Lower leg skin (tissue), 3 donors: ENCODE results near the gene CADM1.

Source experiments
- CTCF ChIP-seq, 3 donors: fragments of 450-650 bp; IDR thresholded peaks; one replicate each; pipeline ENCODE4 v1.5.1; 2016; ENCODE audit warnings: antibody characterized with exemption in 3 of 3, mild to moderate bottlenecking in 3 of 3, moderate library complexity in 2 of 3
- POLR2A ChIP-seq, 2 donors: fragments of 450-650 bp; IDR thresholded peaks; one replicate each; pipeline ENCODE4 v1.6.1; 2016 to 2017; ENCODE audit warnings: antibody characterized with exemption in 2 of 2, mild to moderate bottlenecking in 1 of 2, moderate library complexity in 1 of 2

DNA sequence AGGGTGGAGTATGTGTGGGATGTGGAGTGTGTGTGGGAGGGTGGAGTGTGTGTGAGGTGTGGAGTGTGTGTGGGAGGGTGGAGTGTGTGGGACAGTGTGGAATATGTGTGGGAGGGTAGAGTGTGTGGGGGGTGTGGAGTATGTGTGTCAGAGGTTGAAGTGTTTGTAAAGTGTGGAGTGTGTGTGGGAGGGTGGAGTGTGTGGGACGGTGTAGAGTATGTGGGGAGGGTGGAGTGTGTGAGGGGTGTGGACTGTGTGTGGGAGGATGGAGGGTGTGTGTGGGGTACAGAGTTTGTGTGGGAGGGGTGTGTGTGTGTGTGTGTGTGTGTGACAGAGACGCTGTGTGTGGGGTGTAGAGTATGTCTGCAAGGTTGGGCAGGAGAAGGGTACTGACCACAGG lies 355.5 kb downstream of the CADM1 start:
- no peak for TF ChIP-seq CTCF (IDR thresholded peaks at IDR 0.05)
- TF ChIP-seq POLR2A (IDR thresholded peaks at IDR 0.05), result no peak
